ENCODE results near the gene ZNF516. TPM values are rescaled to one million over a fixed set of nuclear protein-coding genes. Genes with fewer than 3 reads are reported as not detected.

The ZNF516 gene
- total and polyA plus RNA-seq, 10 of the 15 experiments (the other 5 are each of a cell fraction or from before 2014, with no cell fraction given), result 2.0 to 32.0 (median 8.3) TPM

GRCh38 chr18:76315722-76316230 lies 179.3 kb downstream of the ZNF516 start:
- Histone ChIP-seq H2AFZ (ENCODE audit: control insufficient read depth, low read depth, low read length) (no peak overlapping the region), H3K4me3 (no peak overlapping the region), H3K9ac (ENCODE audit: control insufficient read depth, insufficient read depth, low read length) (no peak overlapping the region), H3K27ac (ENCODE audit: control insufficient read depth, insufficient read depth) (no peak overlapping the region), H3K27me3 (replicated peaks in 1 of 2; ENCODE audit: control insufficient read depth in 2 of 2, insufficient read depth in 2 of 2, low read length in 1 of 2) (no peaks in the 10 kb centered on the region), H3K9me3 (replicated peaks; ENCODE audit: control insufficient read depth, insufficient read depth, low read length) (no peaks in the 10 kb centered on the region), H4K20me1 (ENCODE audit: control insufficient read depth, insufficient read depth) (no peaks in the 10 kb centered on the region), H3K79me2 (ENCODE audit: control insufficient read depth, insufficient read depth, low read length) (no peaks in the 10 kb centered on the region), H3K36me3 (ENCODE audit: control insufficient read depth in 2 of 2, insufficient read depth in 2 of 2, low read length in 1 of 2) (no peaks in the 10 kb centered on the region), H3K4me1 (ENCODE audit: control insufficient read depth, insufficient read depth, low read length) (no peaks in the 10 kb centered on the region), H3K4me2 (ENCODE audit: control insufficient read depth, insufficient read depth) (no peak overlapping the region)
- ATAC-seq (no peak), DNase-seq (ENCODE audit: low read depth, low spot score) (no peak), FAIRE-seq (no peak)
- intact Hi-C loops (cut with micrococcal nuclease; ENCODE audit: unreplicated experiment), result no loop called here
- CTCF ChIA-PET, result interaction anchor here (2.4 kb wide), 1 partner anchor 9 kb away, joined by 9 read pairs; no protein-coding TSS in a partner anchor
- POLR2A ChIA-PET, result no interaction called here
- in situ Hi-C loops (cut with MboI), result no loop called here
- 8% methylated on average over 5 of the region's 5 CpGs for WGBS (ENCODE audit: insufficient coverage, insufficient replicate concordance, low lambda C conversion rate, missing lambda C conversion rate)
- RAD21 ChIA-PET (ENCODE audit: unreplicated experiment), result no interaction called here
- SMC1A ChIA-PET (ENCODE audit: uncharacterized antibody, unreplicated experiment), result no interaction called here
- TF ChIP-seq WRNIP1 (IDR thresholded peaks at IDR 0.05; ENCODE audit: borderline replicate concordance, low read depth, low read length) (no peak), STAT3 (IDR thresholded peaks at IDR 0.05; ENCODE audit: low read depth, low read length) (no peak)
- BruUV-seq (replicated peaks), result no TSS peak

GRCh38 chr18:76314496-76314895 lies 180.5 kb downstream of the ZNF516 start:
- FAIRE-seq, result no peak
- TF ChIP-seq WRNIP1 (IDR thresholded peaks at IDR 0.05; ENCODE audit: borderline replicate concordance, low read depth, low read length) (no peak), CEBPZ (IDR thresholded peaks at IDR 0.05; ENCODE audit: low read depth, low read length) (no peak), ZBTB40 (IDR thresholded peaks at IDR 0.05; ENCODE audit: borderline replicate concordance) (no peak), ASH2L (IDR thresholded peaks at IDR 0.05; ENCODE audit: borderline replicate concordance, low read depth) (no peak), SRF (IDR thresholded peaks at IDR 0.05; ENCODE audit: low read depth in 2 of 2, low read length in 2 of 2) (no peak), PAX8 (IDR thresholded peaks at IDR 0.05) (no peak), CBFB (IDR thresholded peaks at IDR 0.05; ENCODE audit: low read depth) (no peak), ZNF217 (IDR thresholded peaks at IDR 0.05) (no peak), NR2C1 (IDR thresholded peaks at IDR 0.05) (no peak), MEF2B (IDR thresholded peaks at IDR 0.05; ENCODE audit: partially characterized antibody, poor library complexity, severe bottlenecking) (no peak)

More at GRCh38 chr18:76314496-76314895, 180.5 kb downstream of the ZNF516 start:
- H3K4me2 ChIP-seq (ENCODE audit: control insufficient read depth, insufficient read depth), result no peak overlapping the region
- no peak overlapping the region for H3K27ac ChIP-seq (ENCODE audit: control insufficient read depth, insufficient read depth)
- no peaks in the 10 kb centered on the region for H3K4me1 ChIP-seq (ENCODE audit: control insufficient read depth, insufficient read depth, low read length)
- H3K4me3 ChIP-seq, result no peak overlapping the region
- POLR2A ChIA-PET, result no interaction called here
- BruUV-seq (replicated peaks), result no TSS peak
- intact Hi-C loops (cut with micrococcal nuclease; ENCODE audit: unreplicated experiment) (no loop called here), in situ Hi-C loops (cut with MboI) (no loop called here)
- WGBS (ENCODE audit: insufficient coverage, insufficient replicate concordance, low lambda C conversion rate, missing lambda C conversion rate), result 21% methylated on average over 6 of the region's 6 CpGs
- SMC1A ChIA-PET (ENCODE audit: uncharacterized antibody, unreplicated experiment), result no interaction called here
- H3K9ac ChIP-seq (ENCODE audit: control insufficient read depth, insufficient read depth, low read length), result no peak overlapping the region
- no peaks in the 10 kb centered on the region for H4K20me1 ChIP-seq (ENCODE audit: control insufficient read depth, insufficient read depth)
- H3K36me3 ChIP-seq (ENCODE audit: control insufficient read depth in 2 of 2, insufficient read depth in 2 of 2, low read length in 1 of 2), result no peaks in the 10 kb centered on the region
- RAD21 ChIA-PET (ENCODE audit: unreplicated experiment), result no interaction called here
- DNase-seq (ENCODE audit: low read depth, low spot score), result no peak
- no peak for ATAC-seq
- H3K27me3 ChIP-seq (replicated peaks in 1 of 2; ENCODE audit: control insufficient read depth in 2 of 2, insufficient read depth in 2 of 2, low read length in 1 of 2), result no peaks in the 10 kb centered on the region
- no peaks in the 10 kb centered on the region for H3K79me2 ChIP-seq (ENCODE audit: control insufficient read depth, insufficient read depth, low read length)
- CTCF ChIA-PET, result interaction anchor here (2.4 kb wide), 1 partner anchor 8 kb away, joined by 9 read pairs; no protein-coding TSS in a partner anchor
- no peak overlapping the region for H2AFZ ChIP-seq (ENCODE audit: control insufficient read depth, low read depth, low read length)
- H3K9me3 ChIP-seq (replicated peaks; ENCODE audit: control insufficient read depth, insufficient read depth, low read length), result no peaks in the 10 kb centered on the region

All from GM12878 (cell line).